Neutrophil (primary cell): ENCODE measurements around the gene MOV10L1.

Experiments used
- H3K27ac ChIP-seq: fragments of 200-600 bp; sonication (generic); 2 replicates; pipeline ENCODE4 v1.5.1; 2016; ENCODE audit warnings: mild to moderate bottlenecking, moderate library complexity
- H3K27me3 ChIP-seq: fragments of 200-600 bp; sonication (generic); 2 replicates; pipeline ENCODE4 v1.6.0; 2016; ENCODE audit warnings: mild to moderate bottlenecking
- H3K36me3 ChIP-seq: fragments of 200-600 bp; sonication (generic); 2 replicates; pipeline ENCODE4 v1.5.1; 2017
- H3K4me1 ChIP-seq, 2 experiments: fragments of 200-600 bp in 1 of 2; sonication (generic) in 1 of 2; 1 replicate in 1 of 2; 2 replicates in 1 of 2; pipeline versions ENCODE4 v1.5.1 to v1.6.1; 2013 to 2016; ENCODE audit warnings: low read depth in 1 of 2, low read length in 1 of 2, mild to moderate bottlenecking in 1 of 2, moderate library complexity in 1 of 2; ENCODE audit not compliant: control insufficient read depth in 1 of 2, insufficient read depth in 1 of 2
- H3K4me3 ChIP-seq, 2 experiments: fragments of 200-600 bp in 1 of 2; sonication (generic) in 1 of 2; 1 replicate in 1 of 2; 2 replicates in 1 of 2; pipeline ENCODE4 v1.5.1; 2013 to 2016; ENCODE audit warnings: low read depth in 1 of 2, low read length in 1 of 2, mild to moderate bottlenecking in 1 of 2, moderate library complexity in 1 of 2
- H3K9me3 ChIP-seq: fragments of 200-600 bp; sonication (generic); 2 replicates; pipeline ENCODE4 v1.5.1; 2016
- CTCF ChIP-seq: fragments of 200-600 bp; sonication (generic); IDR thresholded peaks from 2 replicates; pipeline ENCODE4 v1.5.1; 2016; ENCODE audit warnings: antibody characterized with exemption

The MOV10L1 gene

DNA sequence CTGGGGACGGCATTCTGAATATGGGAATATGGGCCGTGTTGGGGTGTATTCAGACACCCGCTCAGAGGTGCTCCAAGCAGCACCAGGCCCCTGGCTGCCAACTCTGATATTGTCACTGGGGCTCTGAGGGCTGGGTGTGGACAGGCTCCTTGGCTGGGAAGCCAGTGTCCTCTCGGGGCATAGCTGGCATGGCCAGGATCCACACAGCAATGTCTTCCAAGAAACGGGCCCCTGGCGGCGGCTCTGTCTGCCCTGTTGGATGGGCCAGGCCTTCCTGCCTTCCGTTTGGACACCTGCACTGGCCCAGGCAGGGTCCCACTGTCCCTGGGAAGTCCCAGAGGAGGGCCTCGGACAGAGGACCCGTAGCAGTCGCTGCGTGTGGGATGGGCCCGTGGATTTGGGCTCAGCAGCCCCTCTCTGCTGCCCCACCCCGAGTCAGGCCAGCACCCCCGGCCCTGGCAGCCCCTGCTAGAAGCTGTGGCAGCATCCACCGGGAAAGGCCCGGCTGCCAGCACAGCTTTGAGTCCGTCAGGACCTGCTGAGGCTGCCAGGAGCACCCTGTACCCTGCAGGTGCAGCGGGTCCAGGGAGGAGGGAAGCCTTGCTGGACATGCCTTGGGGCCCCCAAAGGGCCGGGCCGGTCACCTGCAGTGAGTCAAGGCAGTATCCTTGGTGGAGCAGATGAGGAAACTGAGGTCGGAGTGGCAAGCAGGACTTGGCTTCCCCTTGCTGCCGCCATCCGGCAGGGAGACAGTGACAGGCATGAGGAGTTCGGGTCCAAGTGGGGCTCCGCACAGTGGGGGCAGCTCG is 84.8 kb downstream of the MOV10L1 start:
- H3K4me3 ChIP-seq: no peak overlapping the region
- H3K4me1 ChIP-seq: peaks cover 23 to 35% of the 10 kb centered on the region in 2 experiments
- no peak for TF ChIP-seq CTCF
- peaks cover 21% of the 10 kb centered on the region for H3K36me3 ChIP-seq
- no peaks in the 10 kb centered on the region for H3K9me3 ChIP-seq
- H3K27me3 ChIP-seq: peaks cover 69% of the 10 kb centered on the region
- no peak overlapping the region for H3K27ac ChIP-seq

GRCh38 chr22:50175191-50175461 is 85.3 kb downstream of the MOV10L1 start:
- H3K4me1 ChIP-seq: peaks cover 23 to 35% of the 10 kb centered on the region in 2 experiments

DNA sequence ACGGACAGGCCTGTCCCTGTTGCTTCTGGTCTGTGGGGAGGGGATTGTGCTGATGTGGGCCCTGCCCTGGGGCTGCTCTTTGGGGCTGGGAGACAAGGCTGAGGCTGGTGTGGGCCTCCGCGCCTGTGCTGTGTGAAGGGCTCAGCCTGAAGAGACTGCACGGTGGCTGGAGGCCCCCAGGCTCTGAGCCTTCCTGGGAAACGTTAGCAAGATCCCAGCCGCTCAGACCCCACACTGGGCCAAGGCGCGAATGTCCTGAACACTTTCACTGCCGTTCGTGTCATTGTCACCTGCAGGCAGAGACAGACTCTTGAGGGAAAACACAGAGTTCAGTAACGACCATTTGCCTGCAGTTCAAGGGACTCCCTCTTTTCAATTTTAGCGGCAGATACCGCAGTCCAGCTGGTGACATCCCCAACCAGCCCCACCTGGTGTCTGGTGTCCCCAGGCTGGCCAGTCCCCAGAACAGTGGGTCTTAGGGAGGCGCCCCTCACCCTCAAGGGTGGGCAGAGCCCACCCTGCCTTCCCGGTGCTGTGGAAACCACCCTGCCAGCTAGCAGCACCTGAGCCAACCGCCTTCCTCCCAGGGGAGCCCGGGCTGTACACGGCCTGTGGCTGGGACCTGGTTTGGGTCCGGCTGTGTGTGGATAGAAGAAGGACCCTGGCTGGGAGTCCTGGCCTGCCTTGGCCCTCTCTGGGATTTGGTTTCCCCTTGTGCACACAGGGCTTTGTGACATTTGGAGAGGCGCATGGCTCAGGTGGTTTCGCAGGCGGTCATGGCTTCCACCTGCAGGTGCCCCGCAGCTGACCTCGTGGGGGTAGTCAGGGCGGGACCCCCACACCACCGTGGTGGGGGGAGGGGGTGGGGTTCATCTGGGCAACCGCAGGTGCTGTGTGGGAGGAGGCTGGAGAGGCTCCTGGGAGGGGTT is 86.4 kb downstream of the MOV10L1 start:
- Histone ChIP-seq H3K4me1 (peaks cover 17 to 29% of the 10 kb centered on the region in 2 experiments), H3K27me3 (peaks cover 67% of the 10 kb centered on the region), H3K36me3 (peaks cover 37% of the 10 kb centered on the region), H3K4me3 (no peak overlapping the region), H3K9me3 (no peaks in the 10 kb centered on the region), H3K27ac (no peak overlapping the region)
- no peak for TF ChIP-seq CTCF

More at GRCh38 chr22:50175191-50175461, 85.3 kb downstream of the MOV10L1 start:
- H3K36me3 ChIP-seq: peaks cover 27% of the 10 kb centered on the region
- no peaks in the 10 kb centered on the region for H3K9me3 ChIP-seq
- no peak overlapping the region for H3K27ac ChIP-seq
- TF ChIP-seq CTCF: no peak
- no peak overlapping the region for H3K4me3 ChIP-seq
- H3K27me3 ChIP-seq: peaks cover 72% of the 10 kb centered on the region

GRCh38 chr22:50176850-50177536 is 87.2 kb downstream of the MOV10L1 start:
- H3K27me3 ChIP-seq: peaks cover 59% of the 10 kb centered on the region
- TF ChIP-seq CTCF: no peak
- peaks cover 9 to 21% of the 10 kb centered on the region in 2 experiments for H3K4me1 ChIP-seq
- peaks cover 41% of the 10 kb centered on the region for H3K36me3 ChIP-seq
- no peak overlapping the region for H3K27ac ChIP-seq
- no peaks in the 10 kb centered on the region for H3K9me3 ChIP-seq
- H3K4me3 ChIP-seq: no peak overlapping the region

DNA sequence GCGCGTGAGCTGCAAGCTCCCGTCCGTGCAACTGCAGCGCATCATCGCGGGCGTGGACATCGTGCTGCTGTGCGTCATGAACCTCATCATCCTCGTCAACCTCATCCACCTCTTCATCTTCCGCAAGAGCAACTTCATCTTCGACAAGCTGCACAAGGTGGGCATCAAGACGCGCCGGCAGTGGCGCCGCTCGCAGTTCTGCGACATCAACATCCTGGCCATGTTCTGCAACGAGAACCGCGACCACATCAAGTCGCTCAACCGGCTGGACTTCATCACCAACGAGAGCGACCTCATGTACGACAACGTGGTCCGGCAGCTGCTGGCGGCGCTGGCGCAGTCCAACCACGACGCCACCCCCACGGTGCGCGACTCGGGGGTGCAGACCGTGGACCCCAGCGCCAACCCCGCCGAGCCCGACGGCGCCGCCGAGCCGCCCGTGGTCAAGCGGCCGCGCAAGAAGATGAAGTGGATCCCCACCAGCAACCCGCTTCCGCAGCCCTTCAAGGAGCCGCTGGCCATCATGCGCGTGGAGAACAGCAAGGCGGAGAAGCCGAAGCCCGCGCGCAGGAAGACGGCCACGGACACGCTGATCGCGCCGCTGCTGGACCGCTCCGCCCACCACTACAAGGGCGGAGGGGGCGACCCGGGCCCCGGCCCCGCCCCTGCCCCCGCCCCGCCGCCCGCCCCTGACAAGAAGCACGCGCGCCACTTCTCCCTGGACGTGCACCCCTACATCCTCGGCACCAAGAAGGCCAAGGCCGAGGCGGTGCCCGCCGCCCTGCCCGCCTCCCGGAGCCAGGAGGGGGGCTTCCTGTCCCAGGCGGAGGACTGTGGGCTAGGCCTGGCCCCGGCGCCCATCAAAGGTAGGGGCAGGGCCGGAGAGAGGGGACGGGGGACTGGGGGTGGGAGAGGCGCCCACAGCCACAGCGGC is 88.0 kb downstream of the MOV10L1 start:
- TF ChIP-seq CTCF: no peak
- H3K27me3 ChIP-seq: peaks cover 59% of the 10 kb centered on the region
- H3K27ac ChIP-seq: no peak overlapping the region
- H3K36me3 ChIP-seq: peaks cover 44% of the 10 kb centered on the region
- no peak overlapping the region for H3K4me3 ChIP-seq
- no peaks in the 10 kb centered on the region for H3K9me3 ChIP-seq
- peaks cover 9 to 13% of the 10 kb centered on the region in 2 experiments for H3K4me1 ChIP-seq
